Measurements from ENCODE around the gene DOCK1.

DOCK1 gene

GRCh38 chr10:127276794-127277462 is 371.7 kb downstream of the DOCK1 start:
- no peaks in the 10 kb centered on the region for H3K4me1 ChIP-seq (ENCODE audit: insufficient read depth, low read length)
- H3K4me2 ChIP-seq (ENCODE audit: insufficient read depth, low read length) = no peak overlapping the region
- H4K20me1 ChIP-seq (ENCODE audit: insufficient read depth, low read length) = no peaks in the 10 kb centered on the region
- no peaks in the 10 kb centered on the region for H3K36me3 ChIP-seq (ENCODE audit: insufficient read depth, low read length)
- H3K4me3 ChIP-seq (ENCODE audit: low read depth in 1 of 2, low read length in 2 of 2) = no peak overlapping the region
- H3K27me3 ChIP-seq (ENCODE audit: insufficient read depth, low read length, poor library complexity) = peaks cover 8% of the 10 kb centered on the region
- TF ChIP-seq CTCF (IDR thresholded peaks at IDR 0.05; ENCODE audit: borderline replicate concordance, extremely low read depth, low read length, poor library complexity, severe bottlenecking) (no peak), EZH2 (IDR thresholded peaks at IDR 0.05; ENCODE audit: borderline replicate concordance, low read depth, low read length, severe bottlenecking) (no peak)
- DNase-seq (no peak), ATAC-seq (ENCODE audit: insufficient read depth, low read depth) (no peak)
- H2AFZ ChIP-seq (ENCODE audit: low read depth, low read length) = no peak overlapping the region; the same call in 1 of the 2 replicates
- peaks cover 2% of the 10 kb centered on the region for H3K9me3 ChIP-seq (ENCODE audit: insufficient read depth, low read length, severe bottlenecking)
- H3K9ac ChIP-seq (ENCODE audit: low read depth, low read length) = no peak overlapping the region
- no peaks in the 10 kb centered on the region for H3K79me2 ChIP-seq (ENCODE audit: insufficient read depth, low read length)
- no peak overlapping the region for H3K27ac ChIP-seq (ENCODE audit: low read length)

- DNase-seq = no peak
- TF ChIP-seq CTCF (IDR thresholded peaks at IDR 0.05; ENCODE audit: borderline replicate concordance, extremely low read depth, low read length, poor library complexity, severe bottlenecking) (no peak), EZH2 (IDR thresholded peaks at IDR 0.05; ENCODE audit: borderline replicate concordance, low read depth, low read length, severe bottlenecking) (no peak)
- H3K4me2 ChIP-seq (ENCODE audit: insufficient read depth, low read length) = no peak overlapping the region
- H3K4me3 ChIP-seq (ENCODE audit: low read depth in 1 of 2, low read length in 2 of 2) = no peak overlapping the region
- peaks cover 1% of the 10 kb centered on the region; the same call in 1 of the 2 replicates for H4K20me1 ChIP-seq (ENCODE audit: insufficient read depth, low read length)
- peaks cover 2% of the 10 kb centered on the region for H3K9me3 ChIP-seq (ENCODE audit: insufficient read depth, low read length, severe bottlenecking)
- no peak overlapping the region for H2AFZ ChIP-seq (ENCODE audit: low read depth, low read length)
- H3K36me3 ChIP-seq (ENCODE audit: insufficient read depth, low read length) = no peaks in the 10 kb centered on the region
- H3K4me1 ChIP-seq (ENCODE audit: insufficient read depth, low read length) = no peaks in the 10 kb centered on the region
- H3K9ac ChIP-seq (ENCODE audit: low read depth, low read length) = no peak overlapping the region
- peaks cover 8% of the 10 kb centered on the region for H3K27me3 ChIP-seq (ENCODE audit: insufficient read depth, low read length, poor library complexity)
- H3K79me2 ChIP-seq (ENCODE audit: insufficient read depth, low read length) = no peaks in the 10 kb centered on the region
- H3K27ac ChIP-seq (ENCODE audit: low read length) = no peak overlapping the region
- no peak for ATAC-seq (ENCODE audit: insufficient read depth, low read depth)
Observed at GRCh38 chr10:127278001-127278400, 372.8 kb downstream of the DOCK1 start.

- ATAC-seq (ENCODE audit: insufficient read depth, low read depth) (no peak), DNase-seq (no peak)
- Histone ChIP-seq H2AFZ (ENCODE audit: low read depth, low read length) (no peak overlapping the region), H3K4me1 (ENCODE audit: insufficient read depth, low read length) (no peaks in the 10 kb centered on the region), H3K9me3 (ENCODE audit: insufficient read depth, low read length, severe bottlenecking) (peaks cover 2% of the 10 kb centered on the region), H3K4me3 (ENCODE audit: low read depth in 1 of 2, low read length in 2 of 2) (no peak overlapping the region), H3K27ac (ENCODE audit: low read length) (no peak overlapping the region), H3K4me2 (ENCODE audit: insufficient read depth, low read length) (no peak overlapping the region), H3K79me2 (ENCODE audit: insufficient read depth, low read length) (no peaks in the 10 kb centered on the region), H4K20me1 (ENCODE audit: insufficient read depth, low read length) (peaks cover 3% of the 10 kb centered on the region; the same call in 1 of the 2 replicates), H3K9ac (ENCODE audit: low read depth, low read length) (no peak overlapping the region), H3K36me3 (ENCODE audit: insufficient read depth, low read length) (no peaks in the 10 kb centered on the region), H3K27me3 (ENCODE audit: insufficient read depth, low read length, poor library complexity) (peaks cover 11% of the 10 kb centered on the region)
- no peak for TF ChIP-seq EZH2 (IDR thresholded peaks at IDR 0.05; ENCODE audit: borderline replicate concordance, low read depth, low read length, severe bottlenecking)
- TF ChIP-seq CTCF (IDR thresholded peaks at IDR 0.05; ENCODE audit: borderline replicate concordance, extremely low read depth, low read length, poor library complexity, severe bottlenecking) = no peak
Observed at GRCh38 chr10:127279334-127279774, 374.1 kb downstream of the DOCK1 start.

Data from DND-41 (cell line).